HG02759 (cell line): ENCODE results near the gene ACP1.
A peak's percentile ranks its signal among the peaks of the same experiment; 100 is the strongest.

Source experiments
- ATAC-seq: cut with Tn5 transposase; IDR thresholded peaks from one replicate; pipeline ENCODE4 v1.9.1; 2021; ENCODE audit warnings: mild to moderate bottlenecking, moderate library complexity; ENCODE audit not compliant: unreplicated experiment

The ACP1 gene

DNA sequence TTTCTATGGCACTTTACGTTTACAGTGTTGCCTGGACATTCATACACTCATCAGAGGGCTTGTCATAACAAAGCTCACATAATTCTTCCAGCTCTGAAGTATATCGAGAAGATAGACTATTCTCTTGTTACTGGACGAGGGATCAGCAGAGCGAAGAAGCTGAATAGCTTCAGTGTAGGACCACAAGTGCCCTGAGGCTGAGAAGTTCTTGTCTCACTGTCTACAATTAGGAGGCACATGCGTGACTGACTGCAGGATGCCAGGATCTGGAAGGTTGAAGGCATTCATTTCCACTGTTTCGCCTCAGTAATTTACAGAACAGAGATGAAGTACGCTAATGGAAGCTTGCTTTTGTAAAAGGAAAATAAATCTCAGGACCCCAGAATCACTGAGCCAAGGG, 10.5 kb upstream of the ACP1 start:
- no peak for ATAC-seq

DNA sequence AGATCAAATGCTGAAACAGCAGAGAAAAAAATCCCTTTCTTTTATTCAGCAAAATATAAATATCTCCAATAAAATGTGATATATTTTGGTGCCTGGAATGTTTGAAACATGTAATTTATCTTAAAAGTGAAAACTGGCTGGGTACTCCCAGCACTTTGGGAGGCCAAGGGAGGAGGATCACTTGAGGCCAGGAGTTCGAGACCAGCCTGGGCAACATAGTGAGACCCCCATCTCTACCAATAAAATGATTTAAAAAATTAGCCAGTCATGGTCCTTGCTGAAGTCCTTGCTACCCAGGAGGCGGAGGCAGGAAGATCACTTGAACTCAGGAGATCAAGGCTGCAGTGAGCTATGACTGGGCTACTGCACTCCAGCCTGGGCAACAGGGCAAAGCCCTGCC, 9.6 kb upstream of the ACP1 start:
- ATAC-seq, result no peak

DNA sequence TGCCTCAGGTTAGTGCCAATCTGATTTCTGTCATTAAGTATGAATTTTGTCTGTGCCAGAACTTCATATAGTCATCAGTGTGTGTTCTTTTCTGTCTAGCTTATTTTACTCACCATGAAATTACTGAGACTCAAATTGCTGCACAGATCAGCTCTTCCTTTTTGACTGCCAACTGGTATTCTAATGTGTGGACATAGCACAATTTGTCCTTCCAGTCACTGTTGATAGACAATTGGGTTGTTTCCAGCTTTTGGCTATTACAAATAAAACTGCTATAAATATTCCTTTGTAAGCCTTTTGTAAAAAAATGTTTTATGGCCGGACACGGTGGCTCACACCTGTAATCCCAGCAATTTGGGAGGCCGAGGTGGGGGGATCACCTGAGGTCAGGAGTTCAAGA, 8.7 kb upstream of the ACP1 start:
- ATAC-seq, result no peak

DNA sequence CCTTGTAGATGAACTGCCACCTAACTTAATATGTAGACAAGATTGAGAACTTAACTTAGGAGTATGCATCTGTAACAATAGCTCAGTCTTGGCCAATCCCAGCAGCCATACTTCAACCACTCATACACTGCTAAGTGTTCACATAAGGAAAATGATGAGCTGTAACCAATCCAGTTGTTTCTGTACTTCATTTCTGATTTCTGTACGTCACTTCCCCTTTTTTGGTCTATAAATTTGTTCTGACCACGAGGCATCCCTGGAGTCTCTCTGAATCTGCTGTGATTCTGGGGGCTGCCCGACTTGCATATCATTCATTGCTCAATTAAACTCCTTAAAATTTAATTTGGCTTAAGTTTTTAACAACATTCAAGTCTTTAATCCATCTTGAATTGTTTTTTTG, 7.3 kb upstream of the ACP1 start:
- ATAC-seq, result no peak

DNA sequence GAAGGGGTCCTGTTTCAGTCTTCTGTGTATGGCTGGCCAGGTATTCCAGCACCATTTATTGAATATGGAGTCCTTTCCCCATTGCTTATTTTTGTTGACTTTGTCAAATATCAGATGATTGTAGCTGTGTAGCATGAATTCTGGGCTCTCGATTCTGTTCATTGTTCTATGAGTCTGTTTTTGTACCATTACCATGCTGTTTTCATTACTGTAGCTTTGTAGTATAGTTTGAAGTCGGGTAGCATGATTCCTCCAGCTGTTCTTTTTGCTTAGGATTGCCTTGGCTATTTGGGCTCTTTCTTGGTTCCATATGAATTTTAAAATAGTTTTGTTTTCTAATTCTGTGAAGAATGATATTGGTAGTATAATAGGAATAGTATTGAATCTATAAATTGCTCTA, 6.9 kb upstream of the ACP1 start:
- ATAC-seq, result no peak

DNA sequence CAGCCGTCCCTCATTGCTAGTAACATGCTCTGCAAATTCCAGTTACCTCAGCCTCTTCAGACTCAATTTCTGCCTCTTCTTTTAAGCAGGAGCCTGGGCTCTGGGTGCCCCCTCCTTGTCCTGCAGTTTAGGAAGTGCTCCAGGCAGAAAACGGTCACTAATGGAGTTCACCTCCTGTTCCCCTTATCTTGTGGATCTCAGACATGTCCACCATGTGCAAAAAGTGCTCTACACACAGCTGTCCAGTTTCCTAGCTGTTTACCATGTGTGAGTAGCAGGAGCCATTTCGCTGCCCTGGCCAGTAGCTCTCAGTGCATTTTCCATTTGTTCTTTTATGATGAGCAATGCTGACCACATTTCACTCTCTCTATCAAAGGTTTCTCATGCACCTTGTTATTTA, 5.8 kb upstream of the ACP1 start:
- ATAC-seq, result no peak

DNA sequence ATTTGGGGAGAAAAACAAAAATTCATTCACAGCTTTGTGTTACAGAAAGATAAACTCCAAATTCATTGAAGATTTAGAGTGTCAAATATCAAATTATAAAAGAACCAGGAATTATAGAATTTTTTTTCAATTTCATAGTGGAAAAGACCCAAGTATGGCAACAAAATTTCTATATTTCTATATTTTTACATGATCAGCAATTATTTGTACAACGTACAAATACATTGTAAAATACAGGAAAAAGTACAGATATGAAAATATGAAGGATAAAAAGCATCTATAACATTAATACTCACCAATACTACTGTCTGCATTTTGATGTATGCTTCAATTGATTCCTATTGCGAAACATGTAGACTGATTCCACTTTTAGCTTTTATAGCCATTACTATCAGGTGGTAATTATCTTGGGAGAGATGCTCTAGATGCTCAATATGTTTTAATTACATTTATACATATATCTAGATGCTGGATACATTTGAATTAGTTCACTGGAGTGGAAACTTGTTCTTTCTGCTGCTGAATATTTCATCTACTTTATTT, 4.9 kb upstream of the ACP1 start:
- no peak for ATAC-seq

DNA sequence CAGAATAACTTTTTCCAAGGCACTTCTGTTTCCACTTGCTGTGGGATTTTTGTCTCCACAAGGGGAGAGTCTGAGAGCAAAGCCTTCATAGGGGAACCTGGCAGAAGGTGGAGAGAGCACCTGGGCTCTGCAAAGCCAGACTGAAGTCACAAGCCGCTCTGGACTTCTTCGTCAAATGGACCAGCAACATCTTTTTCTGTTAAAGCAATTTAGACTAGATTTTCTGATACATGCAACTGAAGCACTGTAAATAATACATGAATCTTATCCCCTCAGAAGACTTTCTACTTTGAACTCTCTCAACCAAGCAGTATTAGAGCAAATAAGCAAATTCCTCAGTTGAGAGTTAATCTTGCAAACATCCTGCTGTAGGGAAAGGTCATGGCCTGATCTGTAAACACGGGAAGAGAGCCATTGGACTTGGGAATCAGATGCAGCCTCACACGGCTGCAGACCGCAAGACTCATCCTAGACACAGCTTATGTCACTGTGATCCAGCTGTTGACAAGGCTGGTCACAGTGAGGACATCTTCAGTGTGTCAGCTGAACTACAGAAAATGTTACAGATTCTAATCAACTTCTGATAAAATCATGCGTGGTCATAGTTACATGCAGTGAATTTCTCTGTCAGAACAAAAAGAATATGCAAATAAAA, 4.1 kb upstream of the ACP1 start:
- ATAC-seq, result no peak

DNA sequence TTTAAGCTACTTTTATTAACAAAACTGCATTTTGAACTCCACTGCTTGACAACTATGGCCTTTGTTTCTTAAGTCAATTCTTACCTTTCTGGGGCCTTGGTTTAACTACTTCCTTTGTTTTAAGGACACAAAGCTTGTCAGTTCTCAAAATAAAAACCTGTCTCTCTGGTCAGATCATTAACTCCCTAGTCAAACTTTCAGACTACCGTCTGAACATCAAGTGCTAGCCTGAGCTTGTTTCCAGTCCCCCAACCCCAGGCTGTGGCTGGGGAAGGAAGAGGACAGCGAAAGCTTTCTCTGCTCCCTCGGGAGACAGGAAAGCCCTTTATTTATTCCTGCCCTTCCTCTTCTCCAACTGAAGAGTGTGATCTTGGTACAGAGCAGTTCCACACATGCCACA, 2.6 kb upstream of the ACP1 start:
- no peak for ATAC-seq

DNA sequence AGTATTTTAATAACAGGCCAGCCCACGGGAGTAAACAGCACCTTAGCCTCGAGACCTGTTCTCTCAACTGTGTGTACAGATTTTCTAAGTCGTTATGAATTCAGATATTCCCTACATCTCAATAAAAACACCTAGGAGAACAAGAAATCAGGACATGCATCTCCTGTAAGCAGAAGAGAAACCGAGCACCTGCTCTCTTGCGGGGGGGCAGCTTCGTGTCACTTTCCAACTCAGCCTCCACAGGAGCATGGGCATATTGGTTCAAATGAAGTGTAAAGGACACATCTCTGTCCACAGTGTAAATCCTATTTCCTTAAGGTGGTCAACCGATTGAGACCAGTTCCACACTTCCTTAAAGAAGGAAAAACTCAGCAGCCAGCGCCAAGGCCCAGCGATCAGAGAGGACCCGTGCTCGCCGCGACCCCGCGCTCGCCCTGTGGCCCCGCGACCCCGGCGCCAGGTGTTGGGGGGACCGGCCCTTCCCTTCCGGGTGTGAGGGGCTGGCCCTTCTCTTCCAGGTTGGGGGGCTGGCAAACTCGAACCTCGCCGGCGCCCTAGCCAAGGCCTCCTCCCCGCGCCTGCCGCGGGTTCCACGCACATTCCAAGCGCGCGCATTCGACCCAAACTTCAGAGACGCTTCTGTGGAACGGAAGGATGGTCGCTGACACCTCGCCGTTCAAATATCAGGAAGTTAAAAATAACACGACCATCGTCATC, 1.6 kb upstream of the ACP1 start:
- ATAC-seq, result no peak

DNA sequence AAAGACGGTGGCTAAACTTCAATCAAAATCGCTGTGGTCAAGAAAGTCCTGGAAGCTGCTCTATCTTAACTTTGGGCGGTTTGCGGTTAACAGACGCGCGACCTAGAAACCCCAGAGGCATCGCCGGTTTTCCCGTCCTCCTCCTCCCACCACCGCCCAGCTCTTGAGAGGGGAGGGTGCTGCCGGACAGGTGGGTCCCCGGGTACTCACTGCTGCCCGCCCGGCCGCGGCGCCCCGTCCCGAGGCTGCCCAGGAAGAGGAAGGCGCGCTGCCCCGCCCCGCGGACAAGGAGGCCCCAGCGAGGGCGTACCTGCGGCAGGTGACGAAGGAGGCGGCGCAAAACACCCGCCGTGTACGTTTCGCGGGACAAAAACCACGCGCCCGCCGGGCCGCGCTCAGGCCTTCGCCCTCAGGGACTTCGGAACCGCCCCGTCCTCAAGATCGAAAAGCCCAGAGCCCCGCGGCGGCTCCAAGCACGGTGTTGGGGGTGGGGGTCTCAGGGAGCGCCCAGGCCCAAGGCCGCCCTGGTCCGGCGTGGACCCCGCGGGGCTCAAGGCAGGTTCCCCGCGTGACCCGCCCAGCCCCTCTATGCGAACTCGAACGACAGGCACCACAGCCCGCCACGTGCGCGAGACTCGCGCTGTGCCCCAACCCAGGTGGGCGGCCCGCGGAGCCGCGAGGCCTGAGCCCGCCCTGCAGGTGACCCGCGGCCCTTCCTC, 814 bp upstream of the ACP1 start, which contains the start of gene SH3YL1:
Gene SH3YL1, minus strand, starts transcription at position 259 of the 719 bp plus-strand sequence. Its CDS starts 48 bp downstream, at position 211.
- peak; percentile 33 for ATAC-seq

DNA sequence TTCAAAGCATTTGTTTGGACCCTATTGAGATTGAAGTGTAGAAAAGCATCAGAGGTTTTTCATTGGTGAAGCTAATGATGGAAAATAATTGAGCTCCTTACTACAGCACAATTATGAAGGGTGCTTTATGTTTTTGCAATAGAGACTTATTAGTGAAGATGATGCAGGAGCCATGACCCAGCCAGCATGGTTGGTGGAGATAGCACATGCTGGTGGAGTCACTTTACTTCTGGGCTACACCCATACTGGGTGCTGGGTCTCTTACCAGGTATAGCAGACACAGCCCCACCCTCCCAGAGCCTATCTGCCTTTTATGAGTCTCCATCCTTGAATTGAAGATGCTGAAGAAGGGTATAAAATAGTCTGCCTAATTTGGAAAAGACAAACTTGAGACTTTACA, 3.6 kb downstream of the ACP1 start:
- ATAC-seq, result no peak

DNA sequence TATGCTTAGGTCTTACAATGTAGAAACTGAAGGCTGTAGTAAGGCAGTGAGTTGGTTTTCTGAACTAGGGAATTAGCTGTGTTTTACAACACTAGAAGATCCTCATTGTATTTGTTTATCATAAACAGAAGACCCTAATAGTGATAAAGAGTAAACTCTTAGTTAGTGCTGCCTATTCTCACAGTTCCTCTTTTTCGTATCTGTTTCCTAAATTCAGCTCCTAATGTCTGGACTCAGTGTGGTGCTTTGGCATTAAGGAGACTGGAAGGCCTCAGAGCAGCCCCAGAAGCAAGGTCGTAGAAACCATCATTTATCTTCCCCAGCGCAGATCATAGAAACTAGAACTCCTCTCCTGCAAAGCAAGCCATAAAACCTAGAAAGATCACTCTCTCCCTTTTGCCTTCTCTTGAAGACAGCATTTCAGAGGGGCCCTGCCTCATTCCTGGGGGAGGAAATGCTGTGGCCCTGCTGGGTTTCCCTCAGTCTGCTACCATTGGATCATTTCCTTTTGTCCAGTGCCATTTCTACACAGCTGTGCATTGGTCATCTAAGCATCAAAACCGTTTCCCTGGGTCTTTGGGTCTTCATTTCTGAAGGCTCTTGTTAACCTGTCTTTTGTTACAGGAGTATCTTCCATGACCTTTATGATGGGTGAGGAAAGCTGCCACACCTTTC, 4.7 kb downstream of the ACP1 start:
- no peak for ATAC-seq

DNA sequence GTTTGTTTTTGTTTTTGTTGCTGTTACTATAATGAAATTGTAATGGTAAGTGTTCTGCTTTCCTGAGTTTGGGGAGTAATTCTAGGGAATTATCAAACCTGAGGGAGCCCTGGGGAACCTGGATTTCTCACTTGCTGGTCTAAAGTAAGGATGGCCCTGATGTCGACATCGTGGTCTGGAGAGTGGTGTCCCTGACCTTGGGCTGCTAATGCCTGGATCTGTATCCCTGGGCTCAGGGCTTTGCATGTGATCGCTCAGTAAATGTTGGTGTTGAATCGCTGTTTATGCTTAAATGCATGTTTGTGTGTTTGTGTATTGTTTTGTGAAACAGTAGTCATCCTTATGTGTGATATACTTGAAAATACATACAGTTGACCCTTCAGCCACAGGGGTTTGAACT, 6.1 kb downstream of the ACP1 start:
- no peak for ATAC-seq

DNA sequence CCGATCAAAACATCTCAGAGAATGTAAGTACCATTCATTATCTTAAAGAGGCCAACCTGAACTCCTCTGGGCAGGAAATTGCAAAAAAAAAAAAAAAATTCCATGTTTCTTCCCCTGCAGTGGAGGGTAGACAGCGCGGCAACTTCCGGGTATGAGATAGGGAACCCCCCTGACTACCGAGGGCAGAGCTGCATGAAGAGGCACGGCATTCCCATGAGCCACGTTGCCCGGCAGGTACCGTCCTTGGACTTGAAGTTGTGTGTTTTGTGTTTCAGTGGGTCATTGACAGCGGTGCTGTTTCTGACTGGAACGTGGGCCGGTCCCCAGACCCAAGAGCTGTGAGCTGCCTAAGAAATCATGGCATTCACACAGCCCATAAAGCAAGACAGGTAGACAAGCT, 7.2 kb downstream of the ACP1 start:
- no peak for ATAC-seq

DNA sequence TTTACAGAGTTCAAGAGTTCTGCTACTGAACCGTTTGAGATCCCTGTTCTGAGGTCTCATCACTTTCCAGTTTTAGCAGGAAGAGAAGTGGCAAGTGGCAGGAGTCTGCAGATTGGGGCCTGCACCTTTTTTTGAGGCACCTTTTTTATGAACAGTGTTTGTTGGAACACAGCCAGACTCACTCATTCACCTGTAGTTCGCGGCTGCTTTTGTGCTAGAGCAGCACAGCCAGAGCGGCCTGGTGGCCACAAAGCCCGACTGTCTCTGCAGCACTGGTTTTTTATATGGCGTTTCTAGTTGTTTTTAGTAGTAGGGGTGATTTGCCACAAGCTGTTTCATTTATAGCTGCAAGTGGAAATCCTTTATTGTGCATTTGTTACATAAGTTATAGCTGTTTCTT, 8.6 kb downstream of the ACP1 start:
- ATAC-seq, result no peak

DNA sequence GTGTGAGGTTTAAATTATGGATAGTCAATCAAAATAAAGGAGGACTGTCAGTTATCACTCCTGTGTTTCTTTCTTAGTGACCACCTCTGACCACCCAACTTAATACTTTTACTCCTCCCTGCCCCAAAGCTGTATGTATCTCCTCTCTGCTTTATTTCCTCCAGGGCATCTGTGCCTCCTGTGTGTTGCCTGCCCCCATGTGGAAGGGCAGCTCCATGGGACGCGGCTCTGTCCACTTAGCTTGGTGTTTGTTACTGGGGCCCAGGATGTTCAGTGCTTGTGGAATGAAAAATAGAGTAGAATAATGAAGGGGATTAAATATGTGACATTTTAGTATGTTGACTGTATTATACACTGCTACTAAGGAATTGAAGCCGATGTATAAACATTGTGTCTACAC, 9.8 kb downstream of the ACP1 start:
- no peak for ATAC-seq

DNA sequence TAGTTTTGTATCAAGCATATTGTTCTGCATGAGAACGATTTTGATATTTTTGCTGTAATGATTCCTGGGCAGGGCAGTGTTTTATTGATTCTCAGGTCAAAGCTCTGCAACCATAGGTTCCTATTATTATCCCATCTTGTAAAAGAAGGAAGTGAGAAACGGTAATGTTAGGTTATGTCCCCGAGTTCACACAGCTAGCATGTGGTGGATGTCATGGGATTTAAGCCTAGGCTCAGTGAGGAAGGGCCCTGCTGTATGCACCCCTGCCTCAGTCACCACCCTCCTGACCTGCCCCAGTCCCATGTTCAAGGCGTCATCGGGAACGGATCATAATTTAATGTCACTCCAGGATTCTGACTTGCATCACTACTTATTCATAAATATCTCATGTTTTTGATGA, 10.7 kb downstream of the ACP1 start:
- ATAC-seq, result peak; percentile 95

DNA sequence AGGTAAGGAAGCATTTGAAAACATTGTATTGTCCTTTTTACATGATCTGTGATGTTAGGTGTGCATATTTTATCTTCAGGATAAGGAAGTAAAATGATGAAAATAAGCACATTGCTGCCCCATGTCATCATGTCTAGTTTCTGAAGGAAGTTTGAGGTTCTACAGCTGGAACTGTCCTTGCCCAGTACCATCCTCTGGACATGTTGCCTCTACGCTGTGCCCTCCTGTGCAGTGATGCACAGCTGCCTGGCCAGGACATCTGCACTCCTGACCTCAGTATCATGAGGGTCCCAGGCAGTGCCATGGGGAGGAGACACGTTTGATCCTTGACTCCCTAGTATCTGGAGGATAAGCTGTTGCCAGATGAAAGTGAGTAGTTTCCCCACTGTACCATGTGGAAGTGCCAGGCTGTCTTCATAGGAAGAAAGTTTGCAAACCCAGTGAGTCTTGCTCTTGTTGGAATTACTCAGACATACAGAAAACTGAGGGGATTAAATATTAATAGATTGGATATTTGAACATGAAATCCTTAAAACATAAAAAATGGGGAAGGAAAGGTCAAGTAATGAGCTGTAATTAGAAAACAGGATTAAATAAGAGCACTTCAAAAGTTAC, 13.7 kb downstream of the ACP1 start:
- ATAC-seq, result no peak

DNA sequence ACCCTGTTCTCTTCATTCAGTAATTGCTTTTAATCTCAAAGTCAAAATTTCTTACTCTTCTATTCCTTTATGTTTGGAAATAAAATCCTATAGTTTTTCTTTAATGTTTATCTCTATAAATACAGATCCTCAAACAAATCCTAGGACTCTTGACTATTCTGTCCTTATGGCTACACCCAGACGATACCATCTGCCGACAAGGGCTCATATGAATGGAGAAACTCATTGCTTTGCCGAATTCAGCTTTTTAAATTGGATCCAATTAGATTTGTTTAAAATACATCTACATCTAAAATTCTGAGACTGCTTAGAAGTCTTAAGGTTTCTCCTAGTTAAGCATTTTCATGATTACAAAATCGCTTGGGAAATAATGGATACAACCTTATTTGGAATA, 14.2 kb downstream of the ACP1 start:
- ATAC-seq, result no peak

DNA sequence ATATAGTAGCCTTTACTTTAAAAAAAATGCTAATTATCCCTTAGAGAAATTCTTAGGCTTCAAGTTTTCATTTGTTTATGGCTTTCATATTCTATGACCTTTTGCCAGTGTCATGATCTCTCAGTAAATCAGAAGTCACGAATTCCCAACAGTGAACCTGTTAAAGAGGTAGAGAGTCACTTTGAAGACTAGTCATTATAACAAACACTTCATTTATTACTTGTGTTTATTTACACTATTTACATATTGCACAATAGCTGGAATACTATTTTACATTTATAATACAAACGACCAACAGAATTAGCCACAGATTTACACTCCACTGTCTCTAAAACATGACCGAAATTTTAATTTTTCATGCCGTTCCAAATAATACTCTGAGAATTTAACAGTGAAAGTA, 14.6 kb downstream of the ACP1 start:
- no peak for ATAC-seq
